NCI-H69 (cell line): ENCODE measurements around the gene AP4M1.
"Not testable (repeated sequence)": the region's sequence is repeated elsewhere in the genome, so short reads cannot be mapped to it uniquely, and the experiment has no call there.

Experiments used
- DNase-seq: peaks from one replicate; lab custom pipeline; 2025; lab: John Stamatoyannopoulos, UW

Gene AP4M1

GRCh38 chr7:100130608-100131453 is 29.4 kb downstream of the AP4M1 start:
- peak; percentile 92 for DNase-seq

GRCh38 chr7:100132126-100132525 is 30.7 kb downstream of the AP4M1 start:
- DNase-seq: no peak

- peak; percentile 76 for DNase-seq
These were observed 31.3 kb downstream of the AP4M1 start for GRCh38 chr7:100132697-100133151.

GRCh38 chr7:100137851-100138760 is 36.7 kb downstream of the AP4M1 start:
- DNase-seq: peak; percentile 53

- no peak for DNase-seq
These were observed 40.1 kb downstream of the AP4M1 start for GRCh38 chr7:100141555-100141949.

GRCh38 chr7:100142461-100142860 is 41.0 kb downstream of the AP4M1 start:
- DNase-seq: no peak

GRCh38 chr7:100146350-100146749 is 44.9 kb downstream of the AP4M1 start:
- not testable (repeated sequence) for DNase-seq

GRCh38 chr7:100147278-100147677 is 45.8 kb downstream of the AP4M1 start:
- no peak for DNase-seq

GRCh38 chr7:100148225-100148558 is 46.7 kb downstream of the AP4M1 start:
- DNase-seq: no peak

GRCh38 chr7:100148559-100149328 is 47.3 kb downstream of the AP4M1 start, which contains the start of gene LAMTOR4:
Gene LAMTOR4, plus strand, starts transcription at chr7:100148918. Its CDS starts 55 bp downstream, at chr7:100148973.
- DNase-seq: peak; percentile 100

GRCh38 chr7:100152404-100152803 is 51.0 kb downstream of the AP4M1 start:
- DNase-seq: no peak

- DNase-seq: no peak
These were observed 51.7 kb downstream of the AP4M1 start for GRCh38 chr7:100152937-100153666.

- DNase-seq: no peak
These were observed 52.5 kb downstream of the AP4M1 start for GRCh38 chr7:100153708-100154535.

- no peak for DNase-seq
These were observed 53.4 kb downstream of the AP4M1 start for GRCh38 chr7:100154651-100155491.

- DNase-seq: no peak
These were observed 54.3 kb downstream of the AP4M1 start for GRCh38 chr7:100155553-100156317.

- DNase-seq: no peak
These were observed 55.1 kb downstream of the AP4M1 start for GRCh38 chr7:100156331-100157068.

- no peak for DNase-seq
These were observed 55.6 kb downstream of the AP4M1 start for GRCh38 chr7:100157069-100157333.
